ENCODE measurements around the gene TNFRSF13B.

Gene TNFRSF13B

DNA sequence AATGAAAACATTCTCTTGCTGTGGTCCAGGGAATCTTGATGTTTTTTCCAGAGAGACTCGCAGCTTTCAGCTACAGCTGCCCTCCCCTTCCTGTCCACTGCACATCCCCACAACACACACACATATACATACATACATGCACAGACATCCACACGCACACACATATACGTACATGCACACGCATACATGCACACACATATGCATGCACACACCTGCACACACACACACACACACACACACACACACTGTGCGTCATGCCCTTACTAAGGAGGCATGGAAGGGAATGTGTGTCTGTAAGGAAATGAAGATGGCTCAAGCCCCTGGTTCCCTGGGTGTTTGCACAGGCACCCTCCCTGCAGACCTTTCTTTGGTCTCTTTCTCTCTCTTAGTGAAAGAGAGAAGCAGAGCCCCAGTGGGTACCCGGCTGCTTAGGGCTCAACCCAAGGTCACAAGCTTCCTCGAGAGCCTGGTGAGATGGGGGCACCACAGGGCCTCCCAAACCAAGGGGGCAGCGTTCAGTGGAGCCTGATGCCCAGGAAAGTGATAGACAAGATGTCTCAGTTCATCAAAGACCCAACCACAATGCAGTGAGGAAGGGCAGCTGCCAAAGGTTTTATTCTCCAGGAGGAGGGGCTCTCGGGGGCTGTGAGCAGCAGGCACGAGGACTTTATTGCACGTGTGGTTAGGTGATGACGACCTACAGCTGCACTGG lies 33.3 kb downstream of the TNFRSF13B start:
- DNase-seq (ENCODE audit: low spot score): no peak

DNA sequence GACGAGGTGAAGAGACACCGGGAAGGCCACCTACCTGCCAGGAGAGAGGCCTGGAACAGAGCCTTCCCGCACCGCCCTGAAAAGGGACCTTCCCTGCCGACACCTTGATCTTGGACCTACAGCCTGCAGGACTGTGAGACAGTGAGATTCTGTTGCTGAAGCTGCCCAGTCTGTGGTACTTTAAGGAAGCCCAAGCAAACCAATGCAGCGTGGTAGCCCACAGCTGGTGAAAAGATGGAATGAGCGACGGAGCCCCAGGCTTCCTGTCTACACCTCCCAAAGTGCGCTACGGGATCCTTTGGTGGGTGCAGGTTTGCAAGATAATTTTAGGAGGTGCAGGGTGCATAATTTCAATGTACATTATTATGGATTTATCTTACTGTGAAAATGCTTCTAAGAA lies 33.9 kb downstream of the TNFRSF13B start:
- no peak for DNase-seq (ENCODE audit: low spot score)

DNA sequence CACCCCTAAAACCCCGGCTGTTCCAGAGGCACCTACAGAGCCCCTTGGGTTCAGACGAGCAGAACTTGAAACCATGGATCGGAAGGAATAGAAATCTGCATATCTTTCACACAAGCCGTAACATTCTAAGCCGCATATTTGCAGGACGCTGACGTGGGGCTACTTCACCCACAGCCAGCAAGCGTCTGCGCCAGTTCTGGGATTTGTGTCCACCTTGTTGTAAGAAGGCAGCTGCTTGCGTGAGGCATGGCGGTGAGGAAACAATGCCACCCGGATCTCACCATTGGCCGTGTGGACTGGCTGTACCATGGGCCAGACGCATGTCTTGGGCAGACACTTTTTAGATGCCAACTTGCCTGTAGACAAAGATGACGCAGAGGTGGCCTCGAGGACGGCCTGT lies 34.5 kb downstream of the TNFRSF13B start:
- no peak for DNase-seq (ENCODE audit: low spot score)

- no peak for DNase-seq (ENCODE audit: low spot score)
Measured at GRCh38 chr17:16936536-16937310, 35.2 kb downstream of the TNFRSF13B start.

GRCh38 chr17:16935786-16936185 lies 36.1 kb downstream of the TNFRSF13B start:
- DNase-seq (ENCODE audit: low spot score): no peak

DNA sequence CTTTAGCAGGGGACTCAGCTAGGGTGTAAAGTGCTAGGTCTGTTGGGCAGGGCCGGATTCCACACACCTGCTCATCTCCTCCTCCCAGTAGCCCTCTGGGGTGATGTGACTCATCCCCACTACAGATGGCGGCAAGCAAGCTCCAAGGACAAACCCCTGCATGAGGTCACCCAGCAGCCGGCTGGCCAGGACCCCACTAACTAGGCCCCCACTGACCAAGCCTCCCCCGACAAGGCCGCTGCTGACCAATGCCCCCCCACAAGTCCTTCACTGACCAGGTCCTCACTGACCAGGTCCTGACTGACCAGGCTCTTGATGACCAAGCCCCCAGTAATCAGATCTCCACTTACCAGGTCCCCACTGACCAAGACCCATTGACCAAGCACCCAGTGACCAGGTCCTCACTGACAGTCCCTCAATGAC lies 36.7 kb downstream of the TNFRSF13B start:
- no peak for DNase-seq (ENCODE audit: low spot score)

GRCh38 chr17:16934836-16935235 lies 37.1 kb downstream of the TNFRSF13B start:
- no peak for DNase-seq (ENCODE audit: low spot score)

GRCh38 chr17:16934133-16934795 lies 37.7 kb downstream of the TNFRSF13B start:
- no peak for DNase-seq (ENCODE audit: low spot score)

DNA sequence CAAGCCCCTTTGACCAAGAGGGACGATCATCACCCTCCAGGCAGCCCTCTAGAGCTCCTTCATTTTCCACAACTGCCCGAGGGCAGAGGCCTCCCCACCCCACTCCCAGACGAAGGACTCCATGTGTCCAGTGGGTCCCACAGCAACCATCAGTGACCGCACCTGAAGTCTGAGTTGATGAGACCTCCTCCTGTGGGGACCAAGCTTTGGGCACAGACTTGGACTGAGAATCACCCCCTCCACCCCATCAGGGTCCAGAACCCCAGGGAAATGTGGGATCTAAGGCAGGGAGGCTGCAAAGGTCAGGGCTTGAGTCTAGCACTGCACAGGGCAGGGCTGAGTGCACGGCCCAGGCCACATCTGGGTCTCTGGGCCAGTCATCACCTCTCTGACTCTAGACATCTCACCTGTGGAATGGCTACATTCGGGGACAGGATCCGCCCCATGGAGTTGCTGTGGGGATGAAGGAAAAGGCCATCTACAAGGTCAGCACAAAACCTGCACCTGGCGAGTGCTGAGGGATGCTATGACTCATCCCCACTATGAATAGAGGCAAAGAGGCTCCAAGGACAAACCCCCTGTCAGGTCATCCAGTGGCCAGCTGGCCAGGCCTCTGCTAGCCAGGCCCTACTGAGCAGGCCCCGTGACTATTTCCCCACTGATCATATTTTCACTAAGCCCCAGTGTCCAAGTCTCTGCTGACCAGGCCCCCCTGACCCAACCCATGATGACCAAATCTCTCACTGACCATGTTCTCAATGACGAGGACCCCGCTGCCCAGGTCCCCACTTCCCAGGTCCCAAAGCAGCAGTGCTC lies 38.4 kb downstream of the TNFRSF13B start:
- DNase-seq (ENCODE audit: low spot score): no peak

DNA sequence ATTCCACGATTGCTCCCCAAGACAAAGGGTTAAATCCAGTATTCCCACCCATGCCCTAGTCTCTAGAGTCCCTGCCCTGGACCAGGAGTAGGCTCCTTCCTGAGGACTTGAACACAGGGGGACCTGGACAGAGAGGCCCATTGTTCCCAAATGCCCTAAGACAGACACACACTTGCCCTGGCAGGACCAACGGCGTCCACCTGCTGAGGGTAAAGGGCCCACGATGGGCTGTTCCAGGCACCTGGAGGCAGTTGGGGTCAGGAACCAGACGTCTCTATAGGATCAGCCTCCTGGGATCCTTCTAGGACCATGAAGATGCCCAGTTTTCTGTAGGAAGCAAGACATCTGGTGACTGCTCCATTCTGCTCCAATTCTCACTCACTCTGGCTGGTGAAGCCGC lies 39.3 kb downstream of the TNFRSF13B start:
- no peak for DNase-seq (ENCODE audit: low spot score)

GRCh38 chr17:16932156-16932555 lies 39.8 kb downstream of the TNFRSF13B start:
- DNase-seq (ENCODE audit: low spot score): no peak

DNA sequence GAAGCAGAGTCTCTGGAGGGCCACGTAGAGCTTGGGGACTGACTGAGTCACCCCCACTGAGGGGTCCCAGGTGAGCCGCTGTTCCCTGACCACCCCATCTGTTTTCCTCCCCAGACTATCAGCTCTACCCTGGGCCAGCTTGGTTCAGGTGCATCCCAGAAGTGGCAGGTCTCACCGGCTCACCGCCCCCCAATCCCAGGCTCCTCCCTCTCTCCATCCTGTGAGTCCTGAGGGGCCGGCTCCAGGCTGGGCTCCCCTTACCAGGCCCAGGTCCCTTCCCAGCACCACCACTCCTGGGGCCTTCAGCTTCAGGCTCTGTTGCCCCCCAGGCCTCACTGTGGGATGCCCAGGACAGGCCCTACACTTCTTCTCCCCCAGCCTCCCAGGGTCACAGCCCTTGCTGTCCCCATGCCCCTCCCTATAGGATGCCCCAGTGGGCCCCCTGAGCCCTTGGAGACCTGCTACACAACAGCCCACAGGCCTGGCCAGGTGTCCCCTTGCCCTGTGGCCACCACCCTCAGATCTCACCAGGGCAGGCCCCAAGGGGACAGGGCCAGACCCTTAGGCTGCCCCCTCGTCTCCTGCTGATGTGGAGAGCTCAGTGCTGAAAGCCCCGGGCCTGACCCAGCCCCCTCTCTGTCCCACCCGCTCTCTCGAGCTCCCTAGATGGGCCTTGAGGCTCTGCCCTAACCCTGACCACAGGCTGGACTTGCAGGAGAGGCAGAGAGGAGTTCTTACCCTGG lies 40.4 kb downstream of the TNFRSF13B start:
- no peak for DNase-seq (ENCODE audit: low spot score)

DNA sequence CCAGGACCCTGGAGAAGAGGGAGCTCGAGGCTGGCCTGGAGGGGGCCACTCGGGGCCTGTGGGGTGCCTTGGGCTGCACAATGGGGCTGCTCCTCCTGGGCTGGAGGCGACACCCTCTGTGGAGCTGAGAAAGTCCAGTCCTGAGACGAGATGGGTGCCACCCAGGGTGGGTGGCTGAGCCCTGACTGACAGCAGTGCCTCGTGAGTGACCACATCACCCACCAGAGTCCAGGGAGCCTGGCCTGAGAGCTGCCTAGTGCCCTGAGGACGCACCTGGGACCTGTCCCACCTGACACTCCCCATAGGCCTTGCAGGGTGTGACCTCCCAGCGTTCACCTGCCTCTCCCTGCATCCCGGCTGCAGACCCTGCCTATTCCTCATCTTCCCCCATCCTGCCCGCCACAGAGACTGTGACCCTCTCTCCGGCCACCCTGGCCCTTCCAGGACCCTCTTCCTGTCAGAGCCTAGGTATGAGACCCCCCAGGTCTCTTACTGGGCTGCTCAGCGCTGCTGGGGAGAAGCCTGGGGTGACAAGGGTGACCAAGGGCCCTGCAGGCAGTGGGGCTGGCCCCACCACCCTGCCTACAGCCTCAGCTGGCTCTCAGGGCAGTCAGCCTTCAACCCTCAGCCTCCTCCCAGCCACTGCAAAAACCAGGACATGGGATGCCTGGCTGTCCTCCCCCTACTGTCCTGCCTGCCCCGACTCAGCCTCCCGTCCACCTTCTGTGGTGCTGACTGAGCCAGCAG lies 41.2 kb downstream of the TNFRSF13B start:
- DNase-seq (ENCODE audit: low spot score): no peak

GRCh38 chr17:16929757-16930520 lies 42.0 kb downstream of the TNFRSF13B start:
- DNase-seq (ENCODE audit: low spot score): no peak

DNA sequence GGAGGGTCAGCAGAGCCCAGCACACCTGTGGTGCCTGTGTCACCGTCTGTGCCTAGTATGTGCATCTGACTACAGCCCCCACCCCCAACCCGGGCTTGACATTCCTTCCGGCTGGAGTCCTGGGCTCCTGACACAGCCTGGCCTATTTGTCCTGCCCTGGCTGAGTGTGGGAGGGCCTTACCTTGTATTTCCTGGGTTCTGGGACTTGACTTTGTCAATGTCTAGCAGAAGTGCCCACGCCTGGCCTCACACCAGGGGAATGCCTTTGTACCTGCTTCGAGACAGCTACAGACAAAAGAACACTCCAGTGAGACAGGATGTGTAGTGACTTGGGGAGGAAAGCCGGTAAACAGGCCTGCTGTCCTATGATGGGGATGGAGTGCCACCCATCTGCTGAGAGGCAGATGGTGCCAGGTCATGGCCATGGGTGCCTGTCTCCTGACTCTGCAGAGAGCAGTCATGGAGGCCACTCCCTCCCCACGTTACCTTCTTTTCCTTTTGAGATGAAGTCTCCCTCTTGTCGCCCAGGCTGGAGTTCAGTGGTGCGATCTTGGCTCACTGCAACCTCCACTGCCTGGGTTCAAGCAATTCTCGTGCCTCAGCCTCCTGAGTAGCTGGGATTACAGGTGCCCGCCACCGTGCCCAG lies 42.8 kb downstream of the TNFRSF13B start:
- no peak for DNase-seq (ENCODE audit: low spot score)

DNA sequence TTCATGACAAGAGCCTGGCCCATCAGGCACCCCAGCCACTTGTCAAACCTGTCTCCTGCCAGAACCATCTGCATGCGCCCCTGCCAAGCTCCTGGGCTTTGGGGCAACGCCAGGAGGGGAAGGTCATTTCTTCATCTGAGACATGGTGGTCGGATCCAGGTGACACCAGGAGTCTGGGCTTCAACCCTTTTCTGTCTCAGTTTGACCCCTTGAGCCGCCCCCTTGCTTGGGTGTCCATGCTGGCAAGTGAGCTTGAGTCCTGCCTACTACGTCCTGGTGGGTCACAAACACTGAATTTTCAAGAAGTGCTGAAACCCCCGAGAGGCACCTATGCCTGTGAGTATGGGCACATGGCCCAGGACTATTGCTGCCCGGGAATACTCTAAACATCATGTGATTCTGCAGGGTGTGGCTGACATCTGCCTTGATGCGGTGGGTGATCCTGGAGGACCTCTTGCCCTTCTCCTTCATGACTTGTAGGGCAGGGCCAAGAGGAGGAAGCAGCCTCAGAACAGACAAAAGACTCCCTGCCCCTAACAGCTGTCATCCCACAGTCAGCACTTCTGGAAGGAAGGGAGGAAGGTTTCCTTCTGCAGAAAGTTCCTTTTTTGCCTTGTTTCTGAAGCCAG lies 43.4 kb downstream of the TNFRSF13B start:
- DNase-seq (ENCODE audit: low spot score): no peak

- no peak for DNase-seq (ENCODE audit: low spot score)
Measured at GRCh38 chr17:16927641-16928321, 44.1 kb downstream of the TNFRSF13B start.
